PC-9 (cell line): ENCODE data around the gene FLT4.

Source experiments
- CTCF ChIP-seq: fragments of 200-600 bp; sonication (generic); conservative IDR thresholded peaks from 2 replicates; pipeline ENCODE4 v1.6.1; 2017; ENCODE audit warnings: mixed run types, antibody characterized with exemption, mild to moderate bottlenecking, moderate library complexity
- EZH2 ChIP-seq: fragments of 200-600 bp; sonication (generic); IDR thresholded peaks from 2 replicates; pipeline ENCODE4 v1.8.0; 2017; ENCODE audit warnings: antibody characterized with exemption, low read depth

DNA sequence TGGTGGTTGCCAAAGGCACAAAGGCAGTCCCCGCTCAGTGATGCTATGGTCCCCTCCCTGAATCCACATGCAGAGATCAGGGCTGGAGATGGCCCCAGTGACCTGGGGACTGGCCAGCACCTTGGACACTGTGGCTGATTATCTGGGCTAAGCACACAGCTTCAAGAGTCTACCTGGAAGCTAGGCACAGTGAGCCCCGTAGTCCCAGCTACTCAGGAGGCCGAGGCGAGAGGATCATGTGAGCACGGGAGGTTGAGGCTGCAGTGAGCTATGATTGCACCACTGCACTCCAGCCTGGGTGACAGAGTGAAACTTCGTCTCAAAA, 49.8 kb downstream of the FLT4 start:
- TF ChIP-seq CTCF: no peak
- TF ChIP-seq EZH2: no peak
